SU-DHL-6 (cell line): ENCODE results near the gene SGSM1.

Source experiments
- H2AFZ ChIP-seq: fragments of 200-600 bp; sonication (generic); 2 replicates; pipeline ENCODE4 v1.6.1; 2014; ENCODE audit warnings: low read depth, mild to moderate bottlenecking, moderate library complexity, mixed read lengths, antibody characterized with exemption, low read length; ENCODE audit not compliant: severe bottlenecking
- H3F3A ChIP-seq: fragments of 200-600 bp; shearing (Covaris generic); 2 replicates; pipeline ENCODE4 v1.6.0; 2016; ENCODE audit warnings: antibody characterized with exemption, mild to moderate bottlenecking; ENCODE audit not compliant: insufficient read depth
- H3K27ac ChIP-seq: fragments of 200-600 bp; sonication (generic); 2 replicates; pipeline ENCODE4 v1.5.1; 2016; ENCODE audit warnings: low read depth, mild to moderate bottlenecking, low read length, moderate library complexity, mixed read lengths
- H3K27me3 ChIP-seq: fragments of 200-600 bp; sonication (generic), shearing (Covaris generic); 2 replicates; pipeline ENCODE4 v1.6.0; 2014; ENCODE audit warnings: mild to moderate bottlenecking, low read length
- H3K36me3 ChIP-seq: fragments of 200-600 bp; sonication (generic); 2 replicates; pipeline ENCODE4 v1.6.1; 2014; ENCODE audit warnings: mild to moderate bottlenecking, low read length, mixed read lengths
- H3K4me2 ChIP-seq: fragments of 300-600, 200-600 bp; shearing (Covaris generic), sonication (generic); 2 replicates; pipeline ENCODE4 v1.6.0; 2014; ENCODE audit warnings: low read length, low read depth, mild to moderate bottlenecking; ENCODE audit not compliant: poor library complexity, severe bottlenecking
- H3K4me3 ChIP-seq: fragments of 200-600 bp; sonication (generic); 2 replicates; pipeline ENCODE4 v1.5.1; 2014; ENCODE audit warnings: antibody characterized with exemption, low read length, mild to moderate bottlenecking, mixed read lengths; ENCODE audit not compliant: insufficient read depth, poor library complexity, severe bottlenecking
- H3K79me2 ChIP-seq: fragments of 200-600 bp; sonication (generic); 2 replicates; pipeline ENCODE4 v1.6.1; 2014; ENCODE audit warnings: mild to moderate bottlenecking, low read length, moderate library complexity; ENCODE audit not compliant: insufficient read depth
- H3K9ac ChIP-seq: fragments of 200-600 bp; sonication (generic); 2 replicates; pipeline ENCODE4 v1.7.0; 2014; ENCODE audit warnings: mild to moderate bottlenecking, low read length
- H3K9me2 ChIP-seq: fragments of 200-600 bp; sonication (generic); replicated peaks from 2 replicates; pipeline ENCODE4 v1.6.1; 2014; ENCODE audit warnings: low read length; ENCODE audit not compliant: insufficient read depth
- H3K9me3 ChIP-seq: fragments of 200-600 bp; sonication (generic); 2 replicates; pipeline ENCODE4 v1.6.1; 2014; ENCODE audit warnings: low read length, mixed read lengths; ENCODE audit not compliant: insufficient read depth
- H4K20me1 ChIP-seq: fragments of 200-600 bp; sonication (generic); 2 replicates; pipeline ENCODE4 v1.6.1; 2014; ENCODE audit warnings: low read depth, mild to moderate bottlenecking, antibody characterized with exemption, low read length, moderate library complexity, mixed read lengths
- CTCF ChIP-seq: fragments of 200-600 bp; sonication (generic); IDR thresholded peaks from one replicate; pipeline ENCODE4 v1.5.1; 2017; ENCODE audit warnings: antibody characterized with exemption, mild to moderate bottlenecking, low read length, moderate library complexity; ENCODE audit not compliant: insufficient read depth, poor library complexity, severe bottlenecking
- EZH2phosphoT487 ChIP-seq: fragments of 200-600 bp; sonication (generic), shearing (Covaris generic); conservative IDR thresholded peaks from 2 replicates; pipeline ENCODE4 v1.6.1; 2018; ENCODE audit warnings: mild to moderate bottlenecking, antibody characterized with exemption, low read length, moderate library complexity, mixed read lengths

SGSM1 gene

GRCh38 chr22:24954114-24954463, 148.1 kb downstream of the SGSM1 start:
- Histone ChIP-seq H3K27ac (no peak overlapping the region), H3K4me2 (no peak overlapping the region), H3K9me2 (no peaks in the 10 kb centered on the region), H3F3A (no peaks in the 10 kb centered on the region), H3K27me3 (no peaks in the 10 kb centered on the region), H3K79me2 (no peaks in the 10 kb centered on the region), H2AFZ (no peak overlapping the region), H3K9ac (no peak overlapping the region), H3K36me3 (no peaks in the 10 kb centered on the region), H3K9me3 (no peaks in the 10 kb centered on the region), H3K4me3 (no peak overlapping the region), H4K20me1 (no peaks in the 10 kb centered on the region)
- TF ChIP-seq CTCF (no peak), EZH2phosphoT487 (no peak)

DNA sequence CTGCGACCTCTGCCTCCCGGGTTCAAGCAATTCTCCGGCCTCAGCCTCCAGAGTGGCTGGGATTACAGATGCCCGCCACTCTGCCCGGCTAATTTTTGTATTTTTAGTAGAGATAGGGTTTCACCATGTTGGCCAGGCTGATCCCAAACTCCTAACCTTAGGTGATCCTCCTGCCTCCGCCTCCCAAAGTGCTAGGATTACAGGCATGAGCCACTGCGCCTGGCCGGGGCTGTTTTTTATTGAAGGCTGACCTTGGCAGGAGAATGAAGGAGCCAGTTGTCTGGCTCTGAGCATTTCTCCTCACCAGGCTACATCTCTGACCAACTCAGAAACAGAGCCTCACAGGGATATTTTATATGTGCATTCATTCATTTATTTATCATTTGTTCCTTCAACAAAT, 148.8 kb downstream of the SGSM1 start:
- H3K27ac ChIP-seq: no peak overlapping the region
- no peaks in the 10 kb centered on the region for H3K36me3 ChIP-seq
- H3F3A ChIP-seq: no peaks in the 10 kb centered on the region
- H3K4me2 ChIP-seq: no peak overlapping the region
- TF ChIP-seq CTCF: no peak
- TF ChIP-seq EZH2phosphoT487: no peak
- no peak overlapping the region for H3K4me3 ChIP-seq
- H3K9me3 ChIP-seq: no peaks in the 10 kb centered on the region
- no peak overlapping the region for H2AFZ ChIP-seq
- H3K9me2 ChIP-seq: no peaks in the 10 kb centered on the region
- no peaks in the 10 kb centered on the region for H3K79me2 ChIP-seq
- H4K20me1 ChIP-seq: no peaks in the 10 kb centered on the region
- H3K9ac ChIP-seq: no peak overlapping the region
- H3K27me3 ChIP-seq: no peaks in the 10 kb centered on the region

DNA sequence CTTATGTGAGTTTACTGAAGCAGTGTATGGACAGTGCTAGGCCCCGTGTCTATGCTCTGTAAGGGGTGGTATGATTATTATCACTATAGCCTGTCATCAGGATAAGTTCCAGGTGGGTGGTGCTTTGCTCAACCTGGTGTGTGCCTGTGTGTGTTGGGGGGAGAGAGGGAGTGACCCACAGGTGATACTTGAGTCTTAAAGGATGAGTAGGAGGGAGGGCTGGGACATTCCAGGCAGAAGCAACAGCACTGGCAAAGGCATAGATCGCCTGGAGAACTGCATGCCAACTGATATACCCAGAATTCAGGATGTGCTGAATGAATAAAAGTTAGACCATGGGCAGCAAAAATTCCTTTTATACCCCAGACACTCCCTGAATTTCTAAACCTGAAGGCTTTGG, 151.0 kb downstream of the SGSM1 start:
- no peaks in the 10 kb centered on the region for H3K27me3 ChIP-seq
- H3K9ac ChIP-seq: no peak overlapping the region
- no peaks in the 10 kb centered on the region for H4K20me1 ChIP-seq
- no peaks in the 10 kb centered on the region for H3K9me3 ChIP-seq
- no peaks in the 10 kb centered on the region for H3F3A ChIP-seq
- H3K27ac ChIP-seq: no peak overlapping the region
- H3K79me2 ChIP-seq: no peaks in the 10 kb centered on the region
- H3K9me2 ChIP-seq: no peaks in the 10 kb centered on the region
- H2AFZ ChIP-seq: no peak overlapping the region
- no peak overlapping the region for H3K4me3 ChIP-seq
- TF ChIP-seq CTCF (no peak), EZH2phosphoT487 (no peak)
- no peak overlapping the region for H3K4me2 ChIP-seq
- H3K36me3 ChIP-seq: no peaks in the 10 kb centered on the region
